Hematopoietic multipotent progenitor cell treated with erythropoietin and hydrocortisone succinate and interleukin-3 and kit ligand, for 4 days (in vitro differentiated cells): ENCODE data around the gene MPRIP.

Source experiments
- DNase-seq: peaks from one replicate; pipeline ENCODE4 v3.0.0-alpha.2; 2015

MPRIP gene

DNA sequence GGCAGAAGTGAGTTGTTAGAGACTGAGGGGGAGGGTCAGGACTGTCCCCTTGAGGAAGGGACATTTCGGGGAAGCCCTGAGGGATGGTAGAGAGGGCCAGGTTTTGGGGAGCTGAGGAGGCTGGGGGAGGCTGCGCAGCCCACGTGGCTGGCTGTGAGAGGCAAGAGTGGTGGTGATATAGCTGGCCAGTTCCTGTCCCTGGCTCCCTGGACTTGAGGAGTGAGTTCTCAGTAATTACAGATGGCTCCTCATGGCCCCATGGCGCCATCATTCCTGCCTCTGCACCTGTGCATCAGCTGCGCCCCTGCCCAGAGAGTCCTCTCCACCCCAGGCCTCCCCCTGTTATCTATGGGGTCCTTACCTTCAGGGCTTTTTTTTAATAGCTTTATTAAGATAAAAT is 30.3 kb downstream of the MPRIP start:
- no peak for DNase-seq

DNA sequence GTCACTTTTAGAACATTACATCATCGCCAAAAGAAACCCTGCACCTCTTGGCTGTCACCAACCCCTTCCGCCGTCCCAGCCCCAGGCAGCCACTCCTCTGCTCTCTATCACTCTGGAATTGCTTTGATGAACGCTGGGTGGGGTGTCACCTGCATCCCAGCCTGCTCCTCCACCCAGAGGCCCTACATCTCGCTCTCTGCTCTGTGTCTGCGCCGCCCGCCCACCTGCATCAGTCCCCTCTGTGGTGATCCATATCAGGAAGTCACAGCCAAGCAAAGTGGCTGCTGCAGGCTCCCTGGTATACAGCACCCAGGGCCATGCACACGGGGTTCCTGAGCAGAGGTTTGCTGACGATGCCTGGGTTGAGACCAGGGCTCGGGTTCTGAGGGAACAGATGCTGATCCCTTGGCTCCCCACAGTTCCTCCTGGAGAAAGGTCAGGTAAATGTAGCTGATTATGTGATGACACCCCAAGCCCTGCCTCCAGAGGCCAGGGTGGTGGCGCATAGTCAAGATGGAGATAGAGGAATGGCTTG is 30.8 kb downstream of the MPRIP start:
- no peak for DNase-seq

DNA sequence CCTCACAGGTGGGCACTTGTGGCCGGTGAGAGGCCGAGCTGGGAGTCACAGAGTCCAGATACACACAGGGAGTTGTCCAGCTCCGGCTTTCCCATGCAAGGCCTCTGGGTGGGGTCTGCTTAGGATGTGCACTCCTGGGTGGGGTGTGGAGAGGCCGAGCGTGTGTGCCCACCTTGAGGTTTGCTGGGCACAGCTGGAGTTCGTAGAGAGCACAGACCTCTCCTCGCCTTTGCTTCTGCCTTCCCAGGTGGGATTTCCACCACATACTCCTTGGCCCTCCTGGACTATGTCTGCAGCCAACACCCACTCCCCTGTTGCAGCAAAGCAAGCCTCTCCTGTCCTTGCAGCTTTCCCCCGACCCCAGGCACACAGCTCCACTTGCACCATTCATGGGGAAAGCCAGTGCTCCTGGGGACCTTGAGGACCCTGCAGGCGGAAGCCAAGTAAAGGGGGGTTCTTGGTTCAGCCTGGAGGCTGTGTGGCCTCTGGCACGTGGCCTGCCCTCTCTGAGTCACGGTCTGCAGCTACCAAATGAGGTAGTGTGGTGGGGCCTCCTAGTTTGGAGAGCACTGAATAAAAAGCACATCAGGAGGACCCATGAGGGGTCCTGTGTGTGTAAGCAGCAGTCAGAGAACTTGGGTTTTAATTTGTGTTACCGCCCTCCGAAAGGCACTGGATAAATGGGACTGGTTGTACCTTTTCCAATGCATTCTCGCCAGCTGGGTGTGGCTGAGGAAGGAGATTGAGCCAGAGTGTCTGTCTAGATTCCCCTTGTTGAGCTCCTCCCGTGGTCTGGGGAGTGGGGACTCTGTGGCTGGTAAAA is 31.5 kb downstream of the MPRIP start:
- DNase-seq = peak; percentile 24

DNA sequence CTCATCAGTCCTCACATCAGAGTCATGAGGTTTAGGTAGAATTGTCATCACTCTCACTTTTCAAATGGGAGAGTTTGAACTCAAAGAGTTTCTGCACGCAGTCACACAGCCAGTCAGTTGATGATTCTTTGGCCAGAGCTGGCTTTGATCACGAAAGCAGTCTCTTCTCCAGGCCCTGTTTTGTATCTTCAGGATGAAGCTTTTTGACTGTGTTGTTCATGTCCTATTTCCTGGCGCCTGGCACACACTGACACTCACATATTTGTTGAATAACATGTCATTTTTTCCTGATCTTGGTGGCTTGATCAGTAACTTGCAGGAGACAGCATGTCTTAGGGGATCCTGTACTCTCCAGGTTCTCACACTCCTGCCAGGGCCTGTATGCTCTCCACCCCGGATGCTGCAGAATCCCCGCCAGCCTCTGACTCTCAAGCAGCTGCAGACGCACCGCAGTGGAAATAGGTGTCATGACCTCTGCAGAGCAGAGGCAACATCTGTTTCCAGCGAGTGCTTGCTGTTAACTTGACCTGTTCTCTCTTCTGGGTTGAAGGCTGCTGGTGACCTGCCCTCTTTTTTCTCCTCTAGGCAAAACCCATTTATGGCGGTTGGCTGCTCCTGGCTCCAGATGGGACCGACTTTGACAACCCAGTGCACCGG is 33.0 kb downstream of the MPRIP start:
- no peak for DNase-seq

DNA sequence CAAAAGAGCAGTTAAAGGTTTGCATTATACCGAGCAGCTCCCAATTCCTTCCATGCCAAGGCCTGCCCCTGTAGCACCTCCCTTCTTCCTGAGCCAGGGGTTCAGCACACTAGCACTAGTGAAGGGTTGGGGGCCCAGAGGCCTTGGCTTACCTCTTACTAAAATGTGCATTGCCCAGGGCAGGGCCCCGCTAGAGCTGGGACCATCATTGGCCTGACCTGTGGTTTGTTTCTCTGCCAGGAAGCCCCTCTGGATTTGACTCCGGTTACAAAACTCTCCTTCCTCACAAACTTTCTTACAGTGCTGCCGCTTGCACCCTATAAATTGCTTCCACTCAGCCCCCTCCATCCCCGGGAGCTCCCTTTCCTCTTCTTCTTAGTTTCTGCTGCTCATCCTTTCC is 33.8 kb downstream of the MPRIP start:
- DNase-seq = no peak

DNA sequence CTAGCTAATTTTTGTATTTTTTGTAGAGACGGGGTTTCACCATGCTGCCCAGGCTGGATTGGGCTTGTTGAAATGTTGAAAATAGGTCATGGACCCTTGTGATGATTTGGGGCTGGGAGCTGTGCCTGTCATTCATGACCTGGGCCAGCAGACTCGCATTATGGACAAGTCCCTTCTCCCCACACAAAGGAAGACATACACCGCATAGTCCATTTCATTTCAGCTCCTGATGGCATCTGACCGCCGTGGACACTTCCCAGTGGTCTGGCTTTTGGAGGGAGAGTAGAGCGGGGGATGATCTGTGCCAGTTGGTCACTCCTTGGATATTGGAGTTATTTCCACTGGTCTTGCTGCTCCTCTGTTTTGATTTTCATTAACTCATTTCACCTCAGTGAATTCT is 34.8 kb downstream of the MPRIP start:
- no peak for DNase-seq

DNA sequence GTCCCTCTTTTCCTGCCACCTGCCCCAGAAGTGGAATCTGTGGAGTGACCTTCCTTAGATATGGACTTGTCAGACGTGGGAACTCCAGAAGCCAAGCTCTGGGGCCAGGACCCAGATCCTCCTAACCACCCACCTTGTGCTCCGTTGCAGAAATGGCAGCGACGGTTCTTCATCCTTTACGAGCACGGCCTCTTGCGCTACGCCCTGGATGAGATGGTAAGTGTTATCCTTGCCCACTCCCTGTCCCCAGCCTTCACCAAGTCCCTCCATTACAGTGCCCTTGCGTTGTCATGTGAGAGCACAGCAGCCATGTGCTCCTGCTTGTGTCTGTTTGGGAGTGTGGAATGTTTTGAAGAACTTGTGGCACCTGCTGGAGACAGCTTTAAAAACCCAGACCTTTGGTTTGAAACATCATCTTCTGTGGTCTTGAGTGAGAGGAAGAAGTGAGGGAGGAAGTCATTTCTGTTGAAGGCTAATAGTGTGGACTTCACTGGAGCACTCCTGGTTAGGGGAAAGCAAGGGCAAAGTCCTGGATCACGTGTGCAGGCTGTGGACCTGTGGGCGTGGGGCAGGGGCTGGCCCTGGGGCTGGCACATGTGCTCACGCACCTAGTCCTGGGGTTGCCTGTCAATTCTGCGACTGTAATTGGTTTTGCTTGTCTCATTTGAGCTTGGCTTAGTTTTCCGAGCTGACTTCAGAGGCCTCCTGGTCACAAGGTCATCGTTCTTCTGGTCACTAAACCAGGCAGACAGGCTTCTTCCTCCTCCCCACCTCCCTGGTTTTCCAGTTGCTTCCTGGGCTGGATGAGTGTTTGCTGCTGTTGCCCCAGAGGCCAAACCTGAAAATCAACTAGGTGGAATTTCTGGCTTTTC is 35.8 kb downstream of the MPRIP start:
- no peak for DNase-seq

DNA sequence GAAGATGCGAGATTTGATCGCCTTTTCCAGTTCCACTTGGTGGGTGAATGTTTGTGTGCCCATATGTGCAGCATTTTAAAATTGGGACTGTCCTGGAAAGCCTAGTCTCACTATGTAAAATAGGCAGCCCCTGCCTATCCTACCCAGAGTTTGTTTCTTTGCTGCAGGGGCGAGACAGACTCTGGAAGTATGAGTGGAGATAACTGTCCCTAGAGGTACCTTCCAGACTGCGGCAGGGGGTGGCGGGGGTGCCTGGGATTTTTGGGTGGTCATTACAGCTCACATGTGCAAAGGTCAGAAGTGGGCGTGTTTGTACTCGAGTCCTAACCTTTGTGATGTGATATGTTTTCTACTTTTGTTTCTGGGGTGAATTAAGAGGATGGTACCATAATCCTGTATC is 36.6 kb downstream of the MPRIP start:
- no peak for DNase-seq

DNA sequence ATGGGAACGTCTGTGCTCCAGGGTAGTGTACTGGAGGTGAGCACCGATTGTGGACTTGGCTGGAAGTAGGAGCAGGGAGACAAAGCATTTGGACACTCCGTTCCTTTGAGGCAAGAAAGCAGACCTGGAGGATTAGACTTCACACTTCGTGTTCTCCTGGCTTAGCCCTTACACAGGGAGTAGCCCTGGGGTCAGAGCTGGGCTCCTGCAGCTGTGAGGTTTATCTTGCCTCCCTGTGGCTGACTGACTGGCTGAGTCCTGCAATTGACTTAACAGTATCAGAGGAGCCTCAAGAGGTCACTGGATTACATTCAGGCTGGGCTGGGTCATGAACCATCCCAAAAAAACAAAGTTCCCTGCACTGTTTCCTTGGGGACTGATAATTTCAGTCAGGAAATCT is 37.1 kb downstream of the MPRIP start:
- no peak for DNase-seq

DNA sequence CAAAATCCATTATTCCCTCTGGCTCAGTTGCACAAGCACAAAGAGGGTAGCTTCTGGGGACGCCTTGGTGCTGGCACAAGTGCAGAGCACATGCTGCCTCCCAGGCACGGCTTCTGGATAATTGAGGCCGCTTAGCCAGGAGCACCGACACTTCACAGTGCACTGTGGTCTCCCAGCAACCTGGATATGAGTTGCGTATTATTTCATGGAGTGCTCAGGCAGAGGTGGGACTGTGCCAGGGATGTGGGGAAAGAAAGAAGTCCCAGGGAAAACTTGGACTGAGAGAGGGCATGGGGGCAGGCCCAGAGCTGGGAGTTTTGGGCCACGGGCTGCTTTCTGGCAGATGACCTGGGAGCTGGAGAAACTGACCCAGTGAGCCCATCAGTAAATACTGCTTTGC is 37.5 kb downstream of the MPRIP start:
- DNase-seq = no peak

DNA sequence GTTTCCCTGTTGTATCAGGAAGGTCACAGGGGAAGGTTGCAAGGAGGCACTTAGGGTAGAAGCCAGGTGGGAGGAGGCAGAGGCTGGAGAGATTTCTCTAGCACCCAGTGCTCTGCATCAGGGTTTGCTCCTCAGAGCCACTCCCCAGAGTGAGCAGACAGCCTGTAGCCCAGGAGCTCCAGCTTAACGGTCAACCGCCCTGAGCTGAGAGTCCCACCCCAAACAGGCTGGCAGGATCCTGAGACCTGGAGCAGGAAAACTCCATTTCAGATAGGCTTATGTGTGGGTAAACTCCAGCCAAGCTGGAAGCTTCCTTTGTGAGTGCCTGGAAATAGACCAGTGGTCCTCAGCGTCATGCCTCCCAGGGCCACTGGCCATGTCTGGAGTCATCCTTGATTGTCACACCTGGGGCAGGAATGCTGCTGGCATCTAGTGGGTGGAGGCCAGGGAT is 37.9 kb downstream of the MPRIP start:
- DNase-seq = no peak

DNA sequence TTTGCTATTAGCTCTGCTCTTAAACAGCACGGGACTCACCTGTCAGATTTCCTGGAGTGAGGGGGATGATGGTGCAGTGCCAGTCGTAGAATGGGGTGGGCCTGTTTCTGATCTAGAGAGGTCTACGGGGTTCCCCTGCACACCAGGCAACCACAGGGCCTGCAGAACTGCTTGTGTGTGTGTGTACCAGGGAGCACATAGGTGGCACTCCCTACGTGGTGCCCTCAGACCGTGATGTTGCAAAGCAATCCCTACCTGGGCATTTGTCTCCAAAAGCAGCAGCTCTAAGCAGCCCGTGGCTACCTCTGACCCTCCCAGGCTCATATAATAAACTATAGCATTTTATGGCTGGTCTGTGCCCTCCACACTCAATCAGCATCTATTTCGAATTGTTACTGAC is 38.5 kb downstream of the MPRIP start:
- no peak for DNase-seq

DNA sequence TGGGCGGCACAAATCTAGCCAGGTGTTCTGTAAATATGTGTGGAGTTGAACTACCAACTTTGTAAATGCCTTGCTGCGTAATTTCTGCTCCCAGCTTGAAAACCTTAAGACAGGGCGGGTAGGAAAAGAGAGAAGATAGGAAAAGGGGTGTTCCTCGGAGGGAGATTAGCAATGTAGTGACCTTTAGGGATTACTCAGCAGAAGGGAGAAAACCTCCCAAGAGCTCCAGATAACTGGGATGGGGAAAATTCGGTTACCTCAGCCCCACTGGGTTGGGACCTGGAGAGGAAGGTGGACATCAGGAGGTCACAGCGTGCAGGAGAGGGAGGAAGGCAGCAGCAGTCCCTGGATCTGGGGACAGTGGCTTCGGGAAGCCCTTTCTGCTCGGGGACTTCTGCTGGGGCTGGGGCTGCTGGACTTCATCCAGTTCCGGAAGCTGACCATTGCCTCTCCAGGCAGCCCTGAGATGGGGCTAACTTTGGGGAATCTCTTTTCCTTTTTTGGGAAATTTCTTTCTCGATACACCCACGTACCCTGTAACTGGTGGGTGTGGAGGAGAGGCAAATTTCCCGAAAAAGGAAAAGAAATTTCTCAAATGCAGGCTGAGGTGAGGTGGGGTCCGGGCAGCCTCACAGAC is 39.2 kb downstream of the MPRIP start:
- DNase-seq = no peak

DNA sequence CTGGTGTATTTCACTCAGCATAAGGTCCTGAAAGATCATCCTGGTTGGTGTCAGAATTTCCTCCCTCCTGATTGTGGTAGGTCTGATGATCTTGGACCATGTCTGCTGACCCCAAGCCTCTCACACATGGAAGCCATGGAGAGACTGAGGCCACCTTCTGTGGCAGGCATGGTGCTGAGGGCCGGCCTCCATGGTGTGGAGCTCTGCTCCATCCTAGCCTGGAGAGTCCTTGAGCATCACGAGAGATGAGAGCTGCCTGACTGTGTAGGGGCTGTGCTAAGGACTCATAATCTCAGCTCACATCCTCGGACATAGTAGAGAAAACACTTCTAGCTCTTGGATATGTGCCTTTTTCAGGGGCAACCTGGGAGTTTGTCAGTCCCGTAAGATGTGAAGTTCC is 40.6 kb downstream of the MPRIP start:
- DNase-seq = no peak

DNA sequence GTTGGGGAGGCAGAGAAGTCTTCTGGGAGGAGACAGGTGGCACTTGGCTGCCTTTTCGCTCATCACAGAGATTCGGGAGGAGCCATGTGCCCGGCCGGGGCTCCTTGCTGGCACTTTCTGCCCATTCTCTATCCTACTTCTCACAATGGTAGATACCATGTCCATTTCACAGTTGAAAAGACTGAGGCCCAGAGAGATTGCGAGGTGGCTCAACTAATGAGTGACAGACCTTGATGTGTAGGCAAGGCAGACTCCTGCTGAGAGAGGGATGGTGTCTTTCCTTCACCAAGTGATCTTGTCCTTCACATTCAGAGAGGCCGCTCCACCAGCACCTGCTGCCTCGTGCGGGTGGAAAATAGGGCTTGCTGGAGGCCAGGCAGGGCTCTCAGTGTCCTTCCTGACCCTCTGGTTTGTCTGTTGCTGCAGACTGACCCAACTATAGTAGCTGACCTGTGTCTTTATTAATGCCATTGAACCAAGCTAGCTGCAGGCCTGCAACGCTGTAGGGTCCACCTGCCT is 42.1 kb downstream of the MPRIP start:
- no peak for DNase-seq

DNA sequence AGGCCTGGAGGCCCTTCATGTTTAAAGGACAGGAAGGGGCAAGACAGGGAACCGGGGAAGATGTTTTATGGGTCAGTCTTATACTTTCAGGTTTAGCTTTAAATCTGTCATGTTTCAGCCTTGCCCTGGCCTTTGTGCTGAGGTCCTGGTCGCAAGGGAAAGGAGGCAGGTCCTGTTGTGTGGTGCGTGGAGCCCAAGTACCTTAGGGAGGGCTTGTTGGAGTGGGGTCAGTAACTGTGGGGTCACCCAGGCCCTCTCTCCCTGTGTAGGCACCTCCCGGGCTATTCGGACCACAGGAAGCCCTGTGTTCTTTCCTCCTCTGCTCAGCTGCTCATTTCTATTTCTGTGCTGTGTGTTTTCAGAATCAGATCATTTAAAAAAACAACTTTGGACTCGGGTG is 42.7 kb downstream of the MPRIP start:
- no peak for DNase-seq

DNA sequence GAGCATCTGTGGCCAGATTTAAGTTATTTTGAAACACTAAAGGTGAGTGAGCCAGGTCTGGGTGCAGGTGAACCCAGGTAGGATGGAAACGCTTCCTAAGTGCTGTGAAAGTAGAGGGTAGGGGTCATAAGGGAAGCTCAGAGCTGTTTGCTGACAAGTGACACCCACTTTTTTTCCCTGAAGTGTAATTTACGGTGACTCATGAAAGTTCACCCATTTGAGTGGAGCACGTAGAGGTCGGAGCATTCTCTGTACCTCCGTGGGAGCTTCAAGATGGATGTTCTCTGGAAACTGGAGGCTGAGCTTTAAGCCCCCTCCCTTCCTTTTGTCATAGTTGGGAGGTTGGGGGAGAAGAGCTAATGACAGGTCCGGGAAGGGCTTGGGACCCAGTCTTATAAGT is 44.3 kb downstream of the MPRIP start:
- DNase-seq = no peak

DNA sequence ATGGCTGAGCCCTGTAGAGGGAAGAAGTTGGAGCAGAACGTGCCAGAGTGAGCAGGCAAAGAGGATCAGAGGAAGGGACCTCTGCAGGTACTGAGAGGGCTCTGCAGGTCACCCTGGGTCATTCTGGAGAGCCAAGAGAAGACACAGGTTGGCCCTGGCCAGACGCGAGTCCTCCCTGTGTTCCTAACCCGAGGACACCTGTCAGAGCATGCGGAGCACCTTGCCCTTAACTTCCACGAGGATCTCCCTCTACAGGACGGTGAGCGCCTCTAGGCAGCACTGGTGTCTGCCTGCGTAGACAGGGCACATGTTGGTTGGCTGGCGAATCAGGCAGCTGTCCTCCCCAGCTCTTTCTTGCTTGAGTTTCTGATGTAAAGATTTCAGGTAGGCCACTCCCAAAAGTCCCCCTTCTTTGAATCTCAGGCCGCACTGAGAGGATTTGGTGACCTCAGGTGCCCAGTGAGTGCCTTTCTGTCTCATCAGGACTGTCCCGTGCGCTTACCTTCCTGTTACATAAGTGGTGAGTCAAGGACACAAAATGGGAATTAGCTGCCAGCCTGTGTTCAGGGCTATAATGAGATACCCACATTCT is 45.3 kb downstream of the MPRIP start:
- no peak for DNase-seq

DNA sequence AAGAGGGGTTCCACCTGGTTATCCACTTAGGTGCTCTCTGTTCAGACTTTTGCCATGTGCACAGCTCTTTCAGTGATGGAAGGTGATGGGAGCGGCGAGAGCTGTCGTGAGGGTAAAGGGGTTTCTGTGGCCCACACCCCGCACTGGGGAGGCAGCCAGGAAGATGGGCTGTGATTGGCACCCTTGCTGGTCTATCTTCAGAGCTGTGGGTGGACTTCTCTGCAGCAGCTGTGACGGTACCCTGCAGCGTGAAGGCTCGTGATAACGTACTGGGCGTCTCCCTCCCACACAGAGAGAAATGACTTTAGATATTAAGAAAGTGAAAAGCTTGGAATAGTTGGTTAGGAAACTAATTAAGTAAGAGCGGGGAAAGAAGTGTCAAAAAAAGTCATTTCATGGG is 45.8 kb downstream of the MPRIP start:
- DNase-seq = peak; percentile 84

DNA sequence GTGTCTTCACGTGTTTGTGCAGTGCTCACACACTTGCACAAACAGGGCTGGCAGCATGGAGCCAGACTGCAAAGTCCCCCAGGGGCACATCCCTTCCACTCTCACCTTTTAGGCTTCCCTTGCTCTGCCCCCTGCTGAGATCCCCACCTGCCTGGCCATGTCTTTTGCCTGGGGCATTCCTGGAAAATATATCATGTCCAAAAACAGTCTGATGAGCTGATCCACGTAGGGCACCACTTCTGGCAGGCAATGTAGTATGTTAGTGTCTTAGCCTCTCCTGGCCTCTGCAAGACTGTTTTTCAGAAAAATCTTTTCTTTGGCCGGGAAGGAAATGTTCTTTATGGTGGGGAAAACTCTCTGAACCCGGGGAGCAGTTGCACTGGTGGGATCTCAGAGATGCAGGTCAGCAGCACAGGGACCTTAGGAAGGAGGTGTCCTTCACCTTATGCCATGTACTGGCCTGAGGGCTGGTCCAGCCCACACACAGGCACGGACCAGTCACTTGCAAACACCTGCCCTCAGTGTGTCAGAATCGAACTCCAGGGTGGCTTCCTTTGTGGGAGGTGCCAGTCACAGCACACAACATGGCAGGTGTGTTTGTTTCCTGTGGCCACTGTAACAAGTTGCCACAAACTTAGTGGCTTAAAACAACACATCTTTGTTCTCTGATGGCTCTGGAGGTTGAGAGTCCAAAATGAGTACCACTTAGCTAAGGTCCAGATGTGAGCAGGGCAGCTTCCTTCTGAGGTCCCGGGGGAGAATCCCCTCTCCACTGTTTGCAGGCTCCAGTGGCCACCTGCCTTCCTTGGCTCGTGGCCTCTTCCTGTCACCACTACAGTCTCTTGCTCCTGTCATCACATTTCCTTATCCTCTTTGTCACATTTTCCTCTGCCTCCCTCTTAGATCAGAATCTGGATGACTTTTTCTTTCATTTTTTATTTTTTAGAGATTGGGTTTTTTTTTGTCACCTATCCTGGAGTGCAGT is 46.6 kb downstream of the MPRIP start:
- DNase-seq = no peak
